Activated CD4-positive, alpha-beta T cell treated with anti-CD3 and anti-CD28 coated beads, Interleukin-2, amount 10 ng/mL, durations not matched to agents 24 days and 14 days (primary cell): ENCODE data around the gene INAFM1. TPM values are rescaled to one million over a fixed set of nuclear protein-coding genes. Genes with fewer than 3 reads are reported as not detected.

Experiments
- DNase-seq: peaks from one replicate; pipeline ENCODE4 v3.0.0; 2022
- H3K27ac Mint-ChIP-seq: one replicate; pipeline ENCODE4 v1.8.0; 2022; ENCODE audit warnings: mild to moderate bottlenecking, mixed read lengths
- H3K27me3 Mint-ChIP-seq: one replicate; pipeline ENCODE4 v1.8.0; 2022; ENCODE audit warnings: mixed read lengths
- H3K36me3 Mint-ChIP-seq: one replicate; pipeline ENCODE4 v1.8.0; 2022; ENCODE audit warnings: low read depth, mild to moderate bottlenecking, mixed read lengths
- H3K4me1 Mint-ChIP-seq: one replicate; pipeline ENCODE4 v1.8.0; 2021; ENCODE audit warnings: mixed read lengths
- H3K4me3 Mint-ChIP-seq: one replicate; pipeline ENCODE4 v1.8.0; 2022; ENCODE audit warnings: mild to moderate bottlenecking, moderate library complexity, mixed read lengths
- H3K9me3 Mint-ChIP-seq: one replicate; pipeline ENCODE4 v1.8.0; 2021; ENCODE audit warnings: mixed read lengths
- intact Hi-C: fragments of 100-400 bp; cut with micrococcal nuclease; formaldehyde crosslinking; loops from one replicate; pipeline ENCODE4 v1.15.1; 2023
- total RNA-seq: library from RNA; stranded (reverse); gene quantifications from 2 replicates; pipeline ENCODE4 v1.2.3, GENCODE V29; 2022

The INAFM1 gene
- total RNA-seq, 1 donor from 2014 or later, result 10.6 TPM

DNA sequence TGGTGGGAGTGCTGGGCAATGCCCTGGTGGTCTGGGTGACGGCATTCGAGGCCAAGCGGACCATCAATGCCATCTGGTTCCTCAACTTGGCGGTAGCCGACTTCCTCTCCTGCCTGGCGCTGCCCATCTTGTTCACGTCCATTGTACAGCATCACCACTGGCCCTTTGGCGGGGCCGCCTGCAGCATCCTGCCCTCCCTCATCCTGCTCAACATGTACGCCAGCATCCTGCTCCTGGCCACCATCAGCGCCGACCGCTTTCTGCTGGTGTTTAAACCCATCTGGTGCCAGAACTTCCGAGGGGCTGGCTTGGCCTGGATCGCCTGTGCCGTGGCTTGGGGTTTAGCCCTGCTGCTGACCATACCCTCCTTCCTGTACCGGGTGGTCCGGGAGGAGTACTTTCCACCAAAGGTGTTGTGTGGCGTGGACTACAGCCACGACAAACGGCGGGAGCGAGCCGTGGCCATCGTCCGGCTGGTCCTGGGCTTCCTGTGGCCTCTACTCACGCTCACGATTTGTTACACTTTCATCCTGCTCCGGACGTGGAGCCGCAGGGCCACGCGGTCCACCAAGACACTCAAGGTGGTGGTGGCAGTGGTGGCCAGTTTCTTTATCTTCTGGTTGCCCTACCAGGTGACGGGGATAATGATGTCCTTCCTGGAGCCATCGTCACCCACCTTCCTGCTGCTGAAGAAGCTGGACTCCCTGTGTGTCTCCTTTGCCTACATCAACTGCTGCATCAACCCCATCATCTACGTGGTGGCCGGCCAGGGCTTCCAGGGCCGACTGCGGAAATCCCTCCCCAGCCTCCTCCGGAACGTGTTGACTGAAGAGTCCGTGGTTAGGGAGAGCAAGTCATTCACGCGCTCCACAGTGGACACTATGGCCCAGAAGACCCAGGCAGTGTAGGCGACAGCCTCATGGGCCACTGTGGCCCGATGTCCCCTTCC, 45.5 kb downstream of the INAFM1 start:
- H3K27ac Mint-ChIP-seq, result no peak overlapping the region

DNA sequence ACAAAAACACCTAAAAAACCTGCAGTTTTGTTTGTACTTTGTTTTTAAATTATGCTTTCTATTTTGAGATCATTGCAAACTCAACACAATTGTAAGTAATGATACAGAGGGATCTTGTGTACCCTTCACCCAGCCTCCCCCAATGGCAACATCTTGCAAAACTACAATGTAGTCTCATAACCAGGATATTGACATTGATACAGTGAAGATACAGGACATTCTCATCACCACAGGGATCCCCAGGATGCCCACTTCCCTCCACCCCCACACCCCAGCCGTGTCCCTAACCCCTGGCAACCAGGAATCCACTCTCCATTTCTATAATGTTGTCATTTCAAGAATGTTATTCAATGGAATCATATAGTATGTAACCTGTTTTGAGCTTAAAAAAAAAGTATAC, 46.9 kb downstream of the INAFM1 start:
- peaks cover 2% of the 10 kb centered on the region for H3K27me3 Mint-ChIP-seq
- DNase-seq, result no peak
- H3K4me3 Mint-ChIP-seq, result no peak overlapping the region
- intact Hi-C loops, result no loop called here
- no peaks in the 10 kb centered on the region for H3K9me3 Mint-ChIP-seq
- H3K36me3 Mint-ChIP-seq, result no peaks in the 10 kb centered on the region
- H3K4me1 Mint-ChIP-seq, result no peaks in the 10 kb centered on the region
- no peak overlapping the region for H3K27ac Mint-ChIP-seq

More for the DNA sequence above, 45.5 kb downstream of the INAFM1 start:
- Mint-ChIP-seq H3K4me1 (peaks cover 3% of the 10 kb centered on the region), H3K36me3 (no peaks in the 10 kb centered on the region), H3K4me3 (no peak overlapping the region), H3K27me3 (peaks cover 2% of the 10 kb centered on the region), H3K9me3 (no peaks in the 10 kb centered on the region)
- intact Hi-C loops, result no loop called here
- DNase-seq, result no peak

- no peak for DNase-seq
- Mint-ChIP-seq H3K4me1 (no peaks in the 10 kb centered on the region), H3K9me3 (no peaks in the 10 kb centered on the region), H3K27ac (no peak overlapping the region), H3K36me3 (no peaks in the 10 kb centered on the region), H3K27me3 (peaks cover 2% of the 10 kb centered on the region), H3K4me3 (no peak overlapping the region)
- intact Hi-C loops, result no loop called here
These were observed 47.4 kb downstream of the INAFM1 start for GRCh38 chr19:47322058-47322457.

DNA sequence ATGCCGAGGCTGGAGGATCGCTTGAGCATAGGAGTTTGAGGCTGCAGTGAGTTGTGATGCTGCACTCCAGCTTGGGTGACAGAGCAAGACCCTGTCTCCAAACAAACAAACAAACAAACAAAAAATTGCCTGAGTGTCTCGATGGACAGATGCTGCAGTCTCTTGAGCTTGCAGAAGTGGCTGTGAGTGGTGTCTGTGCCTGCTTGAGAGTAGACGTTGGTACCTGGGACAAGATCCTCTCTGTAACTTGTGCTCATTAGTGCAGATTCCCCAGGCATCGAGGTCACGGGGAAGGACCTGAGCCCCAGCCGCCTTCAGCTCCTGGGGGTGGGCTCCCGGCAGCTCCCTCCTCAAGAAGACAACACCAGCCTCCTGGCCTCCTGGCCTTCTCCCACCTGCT, 48.7 kb downstream of the INAFM1 start:
- no peak overlapping the region for H3K4me3 Mint-ChIP-seq
- intact Hi-C loops, result no loop called here
- H3K9me3 Mint-ChIP-seq, result no peaks in the 10 kb centered on the region
- no peaks in the 10 kb centered on the region for H3K36me3 Mint-ChIP-seq
- H3K27ac Mint-ChIP-seq, result no peak overlapping the region
- peaks cover 2% of the 10 kb centered on the region for H3K27me3 Mint-ChIP-seq
- no peak for DNase-seq
- H3K4me1 Mint-ChIP-seq, result no peaks in the 10 kb centered on the region

GRCh38 chr19:47323872-47324271, 49.2 kb downstream of the INAFM1 start:
- H3K4me1 Mint-ChIP-seq, result no peaks in the 10 kb centered on the region
- intact Hi-C loops, result no loop called here
- H3K36me3 Mint-ChIP-seq, result no peaks in the 10 kb centered on the region
- peaks cover 2% of the 10 kb centered on the region for H3K27me3 Mint-ChIP-seq
- H3K4me3 Mint-ChIP-seq, result no peak overlapping the region
- H3K9me3 Mint-ChIP-seq, result no peaks in the 10 kb centered on the region
- DNase-seq, result no peak
- no peak overlapping the region for H3K27ac Mint-ChIP-seq

DNA sequence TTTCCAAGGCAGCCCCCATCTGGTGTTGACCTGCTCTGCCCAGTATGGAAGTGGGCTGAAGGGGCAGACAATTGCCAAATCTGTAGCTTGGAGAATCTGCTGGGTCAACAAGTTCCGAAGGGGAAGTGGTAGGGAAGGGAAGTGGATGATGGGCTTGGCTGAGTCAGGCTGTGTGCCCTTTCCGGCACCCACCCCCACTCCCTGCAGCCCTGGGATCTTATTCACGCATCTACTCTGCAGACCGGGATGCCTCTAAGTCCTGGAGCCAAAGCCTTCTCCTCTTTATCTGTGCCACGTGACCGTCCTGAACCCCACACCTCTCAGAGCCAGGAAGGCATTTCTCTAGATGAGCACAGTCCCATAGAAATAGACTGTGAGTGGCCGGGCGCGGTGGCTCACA, 49.8 kb downstream of the INAFM1 start:
- peaks cover 2% of the 10 kb centered on the region for H3K27me3 Mint-ChIP-seq
- H3K9me3 Mint-ChIP-seq, result no peaks in the 10 kb centered on the region
- no peaks in the 10 kb centered on the region for H3K36me3 Mint-ChIP-seq
- intact Hi-C loops, result no loop called here
- H3K27ac Mint-ChIP-seq, result no peak overlapping the region
- H3K4me1 Mint-ChIP-seq, result no peaks in the 10 kb centered on the region
- H3K4me3 Mint-ChIP-seq, result no peak overlapping the region
- no peak for DNase-seq

Other genes starting within 250 kb of the INAFM1 start
- 53.6 and 56.7 TPM in 2 replicates for gene TMEM160, start 226.3 kb upstream of the INAFM1 start, total RNA-seq
- 97.3 and 103 TPM in 2 replicates for gene ZC3H4, start 161.1 kb upstream of the INAFM1 start, total RNA-seq
- 147 and 151 TPM in 2 replicates for gene SAE1, start 144.1 kb upstream of the INAFM1 start, total RNA-seq
- gene BBC3, start 43.7 kb upstream of the INAFM1 start, total RNA-seq, result 17.4 and 17.6 TPM in 2 replicates
- 40.6 and 44.6 TPM in 2 replicates for gene CCDC9, start 18.4 kb upstream of the INAFM1 start, total RNA-seq
- 0.16 and 0.88 TPM in 2 replicates for gene C5AR1, start 35.0 kb downstream of the INAFM1 start, total RNA-seq
- gene C5AR2, start 57.3 kb downstream of the INAFM1 start, total RNA-seq, result not detected in 2 replicates
- gene DHX34, start 74.4 kb downstream of the INAFM1 start, total RNA-seq, result 31.3 and 32.4 TPM in 2 replicates
- not detected in 2 replicates for gene MEIS3, start 144.6 kb downstream of the INAFM1 start, total RNA-seq
- 0.05 TPM in 1 of 2 replicates, not detected in the other for gene SLC8A2, start 197.0 kb downstream of the INAFM1 start, total RNA-seq
- 10.1 and 12.2 TPM in 2 replicates for gene KPTN, start 209.3 kb downstream of the INAFM1 start, total RNA-seq
- 61.9 and 66.5 TPM in 2 replicates for gene NAPA, start 240.2 kb downstream of the INAFM1 start, total RNA-seq